ENCODE measurements around the gene KCTD12. TPM values are rescaled to one million over a fixed set of nuclear protein-coding genes. Genes with fewer than 3 reads are reported as not detected.

KCTD12 gene
- total RNA-seq, 4 donors from 2014 or later = 11.4 to 47.0 (median 21.3) TPM

- DNase-seq = no peak
- TF ChIP-seq, protein P1, sequence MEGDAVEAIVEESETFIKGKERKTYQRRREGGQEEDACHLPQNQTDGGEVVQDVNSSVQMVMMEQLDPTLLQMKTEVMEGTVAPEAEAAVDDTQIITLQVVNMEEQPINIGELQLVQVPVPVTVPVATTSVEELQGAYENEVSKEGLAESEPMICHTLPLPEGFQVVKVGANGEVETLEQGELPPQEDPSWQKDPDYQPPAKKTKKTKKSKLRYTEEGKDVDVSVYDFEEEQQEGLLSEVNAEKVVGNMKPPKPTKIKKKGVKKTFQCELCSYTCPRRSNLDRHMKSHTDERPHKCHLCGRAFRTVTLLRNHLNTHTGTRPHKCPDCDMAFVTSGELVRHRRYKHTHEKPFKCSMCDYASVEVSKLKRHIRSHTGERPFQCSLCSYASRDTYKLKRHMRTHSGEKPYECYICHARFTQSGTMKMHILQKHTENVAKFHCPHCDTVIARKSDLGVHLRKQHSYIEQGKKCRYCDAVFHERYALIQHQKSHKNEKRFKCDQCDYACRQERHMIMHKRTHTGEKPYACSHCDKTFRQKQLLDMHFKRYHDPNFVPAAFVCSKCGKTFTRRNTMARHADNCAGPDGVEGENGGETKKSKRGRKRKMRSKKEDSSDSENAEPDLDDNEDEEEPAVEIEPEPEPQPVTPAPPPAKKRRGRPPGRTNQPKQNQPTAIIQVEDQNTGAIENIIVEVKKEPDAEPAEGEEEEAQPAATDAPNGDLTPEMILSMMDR (IDR thresholded peaks at IDR 0.05) = no peak
- no peak for TF ChIP-seq POLR2A (IDR thresholded peaks at IDR 0.05)
- Histone ChIP-seq H3K36me3 (no peaks in the 10 kb centered on the region), H3K27ac (no peak overlapping the region), H3K27me3 (no peaks in the 10 kb centered on the region), H3K9me3 (no peaks in the 10 kb centered on the region), H3K4me1 (no peaks in the 10 kb centered on the region), H3K4me3 (no peak overlapping the region)
Observed at GRCh38 chr13:76832258-76832988, 53.8 kb downstream of the KCTD12 start.

DNA sequence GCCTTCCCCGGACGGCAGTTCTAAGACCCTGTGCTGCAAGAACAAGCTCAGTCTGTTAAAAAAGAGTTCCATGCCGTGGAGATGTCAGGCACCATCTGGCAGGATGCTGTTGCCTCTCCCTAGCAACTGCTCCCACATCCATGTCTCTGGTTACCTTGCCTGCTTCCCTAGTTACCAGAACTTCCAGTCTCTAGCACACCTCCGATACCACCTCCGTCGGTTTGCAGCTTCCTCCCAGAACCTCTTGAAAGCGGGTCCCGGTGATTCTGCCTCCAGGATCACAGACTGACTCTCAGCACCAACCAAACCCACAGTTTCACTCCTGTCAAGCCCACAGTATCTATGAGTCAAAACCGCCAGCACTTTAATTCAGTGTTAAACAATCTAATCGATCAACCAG, 55.4 kb downstream of the KCTD12 start:
- Histone ChIP-seq H3K27me3 (no peaks in the 10 kb centered on the region), H3K4me3 (no peak overlapping the region), H3K36me3 (no peaks in the 10 kb centered on the region), H3K9me3 (no peaks in the 10 kb centered on the region), H3K4me1 (no peaks in the 10 kb centered on the region), H3K27ac (no peak overlapping the region)
- no peak for TF ChIP-seq POLR2A (IDR thresholded peaks at IDR 0.05)
- TF ChIP-seq, protein P1 (IDR thresholded peaks at IDR 0.05) = no peak
- no peak for DNase-seq

Other genes with a start within 250 kb of the KCTD12 start
- not detected for gene ACOD1, start 62.1 kb upstream of the KCTD12 start, total RNA-seq
- 10 to 100 TPM in 3 of 4 donors, 1 to 10 TPM in 1; 9.1 to 24.3 (median 21.6) TPM for gene CLN5, start 105.7 kb upstream of the KCTD12 start, total RNA-seq
- gene FBXL3, start 140.8 kb upstream of the KCTD12 start, total RNA-seq = 10 to 100 TPM; 48.7 to 66.2 (median 52.7) TPM

All from Peyer's patch (tissue), 4 donors.